GM12872 (cell line): Measurements from ENCODE around the gene COL4A6.

Experiments
- CTCF ChIP-seq: IDR thresholded peaks from 3 replicates; pipeline ENCODE4 v1.5.1; 2011; ENCODE audit warnings: low read depth, mild to moderate bottlenecking, low read length, moderate library complexity; ENCODE audit not compliant: insufficient read depth

Gene COL4A6

GRCh38 chrX:108285918-108286317 is 152.3 kb downstream of the COL4A6 start:
- TF ChIP-seq CTCF = no peak

- no peak for TF ChIP-seq CTCF
Observed at GRCh38 chrX:108285356-108285755, 152.9 kb downstream of the COL4A6 start.

- TF ChIP-seq CTCF = no peak
Observed at GRCh38 chrX:108275732-108276131, 162.5 kb downstream of the COL4A6 start.

- no peak for TF ChIP-seq CTCF
Observed at GRCh38 chrX:108271397-108271787, 166.8 kb downstream of the COL4A6 start.

GRCh38 chrX:108270739-108271396 is 167.4 kb downstream of the COL4A6 start:
- no peak for TF ChIP-seq CTCF

- no peak for TF ChIP-seq CTCF
Observed at GRCh38 chrX:108270280-108270679, 167.9 kb downstream of the COL4A6 start.

GRCh38 chrX:108268434-108269080 is 169.7 kb downstream of the COL4A6 start:
- TF ChIP-seq CTCF = no peak
